ENCODE data around the gene CLOCK. TPM values are rescaled to one million over a fixed set of nuclear protein-coding genes. Genes with fewer than 3 reads are reported as not detected.

CLOCK gene
- total RNA-seq, 2 experiments from 2014 or later, result 1.9 to 9.0 TPM

DNA sequence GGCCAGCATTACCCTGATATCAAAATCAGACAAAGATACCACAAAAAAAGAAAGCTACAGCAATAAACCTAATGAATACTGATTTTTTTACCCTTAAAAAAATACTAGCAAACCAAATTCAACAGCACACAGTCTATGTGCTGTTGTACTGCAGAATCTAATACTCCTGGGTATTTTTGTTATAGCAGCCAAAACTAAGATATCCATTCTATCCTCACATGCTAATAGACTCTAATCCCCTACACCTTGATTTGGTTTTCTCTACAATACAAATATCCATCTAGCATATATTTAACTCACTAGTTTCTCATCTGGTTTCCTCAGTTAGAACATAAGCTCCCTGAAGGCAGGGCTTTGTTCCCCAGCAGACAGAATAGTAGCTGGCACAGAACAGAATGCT is 12.4 kb downstream of the CLOCK start:
- no peak for TF ChIP-seq EZH2phosphoT487 (IDR thresholded peaks at IDR 0.05; ENCODE audit: borderline replicate concordance, low read depth, low read length)
- TF ChIP-seq, protein P1, sequence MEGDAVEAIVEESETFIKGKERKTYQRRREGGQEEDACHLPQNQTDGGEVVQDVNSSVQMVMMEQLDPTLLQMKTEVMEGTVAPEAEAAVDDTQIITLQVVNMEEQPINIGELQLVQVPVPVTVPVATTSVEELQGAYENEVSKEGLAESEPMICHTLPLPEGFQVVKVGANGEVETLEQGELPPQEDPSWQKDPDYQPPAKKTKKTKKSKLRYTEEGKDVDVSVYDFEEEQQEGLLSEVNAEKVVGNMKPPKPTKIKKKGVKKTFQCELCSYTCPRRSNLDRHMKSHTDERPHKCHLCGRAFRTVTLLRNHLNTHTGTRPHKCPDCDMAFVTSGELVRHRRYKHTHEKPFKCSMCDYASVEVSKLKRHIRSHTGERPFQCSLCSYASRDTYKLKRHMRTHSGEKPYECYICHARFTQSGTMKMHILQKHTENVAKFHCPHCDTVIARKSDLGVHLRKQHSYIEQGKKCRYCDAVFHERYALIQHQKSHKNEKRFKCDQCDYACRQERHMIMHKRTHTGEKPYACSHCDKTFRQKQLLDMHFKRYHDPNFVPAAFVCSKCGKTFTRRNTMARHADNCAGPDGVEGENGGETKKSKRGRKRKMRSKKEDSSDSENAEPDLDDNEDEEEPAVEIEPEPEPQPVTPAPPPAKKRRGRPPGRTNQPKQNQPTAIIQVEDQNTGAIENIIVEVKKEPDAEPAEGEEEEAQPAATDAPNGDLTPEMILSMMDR (conservative IDR thresholded peaks at IDR 0.05; ENCODE audit: low read length), result no peak
- no peak overlapping the region for H3K27ac ChIP-seq (ENCODE audit: low read depth, low read length, poor library complexity, severe bottlenecking)
- no peaks in the 10 kb centered on the region for H3K9me2 ChIP-seq (ENCODE audit: insufficient read depth, low read length)
- H3K4me2 ChIP-seq (ENCODE audit: low read length), result no peak overlapping the region
- 0 out of 2 replicates have a peak, but pooled peaks cover 7% of the 10 kb centered on the region for H3K9me3 ChIP-seq (ENCODE audit: low read length)
- H4K20me1 ChIP-seq (ENCODE audit: insufficient read depth, low read length), result no peaks in the 10 kb centered on the region
- H3K79me2 ChIP-seq (ENCODE audit: insufficient read depth, low read depth, low read length), result no peaks in the 10 kb centered on the region
- intact Hi-C loops (cut with micrococcal nuclease; ENCODE audit: unreplicated experiment), result no loop called here
- no peaks in the 10 kb centered on the region for H3K4me1 ChIP-seq (ENCODE audit: insufficient read depth, low read length, poor library complexity, severe bottlenecking)
- ChIA-PET CTCF (ENCODE audit: unreplicated experiment) (no interaction called here), POLR2A (interaction anchor here (0.7 to 1.2 kb wide), 2 partner anchors 38 to 157 kb away, joined by 4 read pairs; no protein-coding TSS in a partner anchor)
- no peak overlapping the region for H3K4me3 ChIP-seq (ENCODE audit: low read depth, low read length, poor library complexity, severe bottlenecking)
- no peak for DNase-seq (ENCODE audit: low spot score)
- BruUV-seq (replicated peaks), result no TSS peak
- H3K36me3 ChIP-seq (ENCODE audit: insufficient read depth, low read length), result no peaks in the 10 kb centered on the region
- no peak overlapping the region for H2AFZ ChIP-seq (ENCODE audit: low read length)

GRCh38 chr4:55530691-55531090 is 16.0 kb downstream of the CLOCK start:
- Histone ChIP-seq H3K9me3 (ENCODE audit: low read length) (0 out of 2 replicates have a peak, but pooled peaks cover 7% of the 10 kb centered on the region), H3K9me2 (ENCODE audit: insufficient read depth, low read length) (no peaks in the 10 kb centered on the region), H4K20me1 (ENCODE audit: insufficient read depth, low read length) (no peaks in the 10 kb centered on the region), H2AFZ (ENCODE audit: low read length) (no peak overlapping the region), H3K4me2 (ENCODE audit: low read length) (no peak overlapping the region), H3K4me3 (ENCODE audit: low read depth, low read length, poor library complexity, severe bottlenecking) (no peak overlapping the region), H3K4me1 (ENCODE audit: insufficient read depth, low read length, poor library complexity, severe bottlenecking) (no peaks in the 10 kb centered on the region), H3K27ac (ENCODE audit: low read depth, low read length, poor library complexity, severe bottlenecking) (no peak overlapping the region), H3K79me2 (ENCODE audit: insufficient read depth, low read depth, low read length) (no peaks in the 10 kb centered on the region), H3K36me3 (ENCODE audit: insufficient read depth, low read length) (no peaks in the 10 kb centered on the region)
- ChIA-PET POLR2A (interaction anchor here (0.5 to 0.6 kb wide), 2 partner anchors 24 to 466 kb away, joined by 3 to 4 read pairs; no protein-coding TSS in a partner anchor), CTCF (ENCODE audit: unreplicated experiment) (no interaction called here)
- intact Hi-C loops (cut with micrococcal nuclease; ENCODE audit: unreplicated experiment), result no loop called here
- no TSS peak for BruUV-seq (replicated peaks)
- TF ChIP-seq, protein P1 (conservative IDR thresholded peaks at IDR 0.05; ENCODE audit: low read length), result no peak
- no peak for TF ChIP-seq EZH2phosphoT487 (IDR thresholded peaks at IDR 0.05; ENCODE audit: borderline replicate concordance, low read depth, low read length)
- no peak for DNase-seq (ENCODE audit: low spot score)

GRCh38 chr4:55530167-55530566 is 16.5 kb downstream of the CLOCK start:
- no peaks in the 10 kb centered on the region for H4K20me1 ChIP-seq (ENCODE audit: insufficient read depth, low read length)
- ChIA-PET CTCF (ENCODE audit: unreplicated experiment) (no interaction called here), POLR2A (no interaction called here)
- BruUV-seq (replicated peaks), result no TSS peak
- H2AFZ ChIP-seq (ENCODE audit: low read length), result no peak overlapping the region
- H3K9me2 ChIP-seq (ENCODE audit: insufficient read depth, low read length), result no peaks in the 10 kb centered on the region
- H3K4me1 ChIP-seq (ENCODE audit: insufficient read depth, low read length, poor library complexity, severe bottlenecking), result no peaks in the 10 kb centered on the region
- DNase-seq (ENCODE audit: low spot score), result no peak
- H3K4me2 ChIP-seq (ENCODE audit: low read length), result no peak overlapping the region
- no peak overlapping the region for H3K27ac ChIP-seq (ENCODE audit: low read depth, low read length, poor library complexity, severe bottlenecking)
- no peak overlapping the region for H3K4me3 ChIP-seq (ENCODE audit: low read depth, low read length, poor library complexity, severe bottlenecking)
- no peak for TF ChIP-seq EZH2phosphoT487 (IDR thresholded peaks at IDR 0.05; ENCODE audit: borderline replicate concordance, low read depth, low read length)
- TF ChIP-seq, protein P1 (conservative IDR thresholded peaks at IDR 0.05; ENCODE audit: low read length), result no peak
- intact Hi-C loops (cut with micrococcal nuclease; ENCODE audit: unreplicated experiment), result no loop called here
- H3K79me2 ChIP-seq (ENCODE audit: insufficient read depth, low read depth, low read length), result no peaks in the 10 kb centered on the region
- no peaks in the 10 kb centered on the region for H3K36me3 ChIP-seq (ENCODE audit: insufficient read depth, low read length)
- H3K9me3 ChIP-seq (ENCODE audit: low read length), result 0 out of 2 replicates have a peak, but pooled peaks cover 7% of the 10 kb centered on the region

Measured in OCI-LY7 (cell line).